Gastroesophageal sphincter (tissue), 3 donors: ENCODE results near the gene FNDC3A.

Experiments
- EP300 ChIP-seq: sonication (generic); formaldehyde crosslinking; IDR thresholded peaks from one replicate; pipeline ENCODE4 v1.6.1; 2017; ENCODE audit warnings: antibody characterized with exemption, mild to moderate bottlenecking
- POLR2A ChIP-seq, 2 donors: fragments of 450-650 bp; IDR thresholded peaks; one replicate each; pipeline ENCODE4 v1.6.1; 2017; ENCODE audit warnings: antibody characterized with exemption in 2 of 2, mild to moderate bottlenecking in 2 of 2, moderate library complexity in 1 of 2
- POLR2AphosphoS5 ChIP-seq: sonication (generic); formaldehyde crosslinking; IDR thresholded peaks from one replicate; pipeline ENCODE4 v1.6.1; 2017; ENCODE audit warnings: antibody characterized with exemption
- TF ChIP-seq, protein P1 (sequence below), 4 experiments: fragments of 200-600 bp in 2 of 4; fragments of 450-650 bp in 2 of 4; sonication (generic) in 1 of 4; IDR thresholded peaks; one replicate each; pipeline ENCODE4 v1.5.1; 2017 to 2019; ENCODE audit warnings: antibody characterized with exemption in 4 of 4, mild to moderate bottlenecking in 2 of 4, moderate library complexity in 2 of 4

DNA sequence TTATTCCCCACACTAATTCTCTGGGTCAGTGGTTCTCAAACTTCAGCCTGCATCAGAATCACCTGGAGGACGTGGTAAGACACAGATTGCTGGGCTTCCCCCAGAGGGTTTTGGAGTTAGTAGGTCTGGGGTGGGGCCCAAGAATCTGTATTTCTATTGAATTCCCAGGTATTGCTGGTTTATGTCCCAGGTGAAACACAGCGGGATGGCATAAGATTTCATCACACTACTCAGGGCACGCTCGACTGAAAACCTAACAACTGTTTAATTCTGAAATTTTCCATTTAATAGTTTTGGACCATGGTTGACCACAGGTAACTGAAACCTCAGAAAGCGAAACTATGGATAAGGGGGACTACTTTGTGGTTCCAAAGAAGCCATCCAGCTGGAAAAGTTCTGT, 250.9 kb downstream of the FNDC3A start:
- TF ChIP-seq, protein P1, sequence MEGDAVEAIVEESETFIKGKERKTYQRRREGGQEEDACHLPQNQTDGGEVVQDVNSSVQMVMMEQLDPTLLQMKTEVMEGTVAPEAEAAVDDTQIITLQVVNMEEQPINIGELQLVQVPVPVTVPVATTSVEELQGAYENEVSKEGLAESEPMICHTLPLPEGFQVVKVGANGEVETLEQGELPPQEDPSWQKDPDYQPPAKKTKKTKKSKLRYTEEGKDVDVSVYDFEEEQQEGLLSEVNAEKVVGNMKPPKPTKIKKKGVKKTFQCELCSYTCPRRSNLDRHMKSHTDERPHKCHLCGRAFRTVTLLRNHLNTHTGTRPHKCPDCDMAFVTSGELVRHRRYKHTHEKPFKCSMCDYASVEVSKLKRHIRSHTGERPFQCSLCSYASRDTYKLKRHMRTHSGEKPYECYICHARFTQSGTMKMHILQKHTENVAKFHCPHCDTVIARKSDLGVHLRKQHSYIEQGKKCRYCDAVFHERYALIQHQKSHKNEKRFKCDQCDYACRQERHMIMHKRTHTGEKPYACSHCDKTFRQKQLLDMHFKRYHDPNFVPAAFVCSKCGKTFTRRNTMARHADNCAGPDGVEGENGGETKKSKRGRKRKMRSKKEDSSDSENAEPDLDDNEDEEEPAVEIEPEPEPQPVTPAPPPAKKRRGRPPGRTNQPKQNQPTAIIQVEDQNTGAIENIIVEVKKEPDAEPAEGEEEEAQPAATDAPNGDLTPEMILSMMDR (IDR thresholded peaks at IDR 0.05) = no peak
- TF ChIP-seq POLR2A (IDR thresholded peaks at IDR 0.05) = no peak
- TF ChIP-seq EP300 = no peak
- TF ChIP-seq POLR2AphosphoS5 = no peak
